Fibroblast of skin of right biceps (primary cell): ENCODE results near the gene TRPV2.
"Not testable (repeated sequence)": the region's sequence is repeated elsewhere in the genome, so short reads cannot be mapped to it uniquely, and the experiment has no call there.

Experiments used
- DNase-seq: peaks from one replicate; pipeline ENCODE4 v3.0.0-alpha.2; 2013

The TRPV2 gene

GRCh38 chr17:16438557-16439302, 23.4 kb downstream of the TRPV2 start:
- peak; percentile 100 for DNase-seq

GRCh38 chr17:16439303-16439791, 24.0 kb downstream of the TRPV2 start:
- no peak for DNase-seq

- DNase-seq, result peak; percentile 24
These were observed 24.5 kb downstream of the TRPV2 start for GRCh38 chr17:16439811-16440351.

GRCh38 chr17:16440354-16440753, 25.0 kb downstream of the TRPV2 start:
- DNase-seq, result not testable (repeated sequence)

GRCh38 chr17:16440901-16441629, 25.7 kb downstream of the TRPV2 start:
- peak; percentile 19 for DNase-seq

GRCh38 chr17:16442141-16442540, 26.8 kb downstream of the TRPV2 start:
- DNase-seq, result peak; percentile 48

GRCh38 chr17:16442594-16443510, 27.5 kb downstream of the TRPV2 start:
- no peak for DNase-seq

GRCh38 chr17:16443511-16444257, 28.3 kb downstream of the TRPV2 start:
- DNase-seq, result no peak

- DNase-seq, result peak; percentile 40
These were observed 29.0 kb downstream of the TRPV2 start for GRCh38 chr17:16444258-16444886.

- DNase-seq, result no peak
These were observed 31.1 kb downstream of the TRPV2 start for GRCh38 chr17:16446338-16446983.

GRCh38 chr17:16447676-16448075, 32.3 kb downstream of the TRPV2 start:
- DNase-seq, result no peak

GRCh38 chr17:16448490-16448889, 33.1 kb downstream of the TRPV2 start:
- DNase-seq, result no peak

GRCh38 chr17:16449121-16449570, 33.8 kb downstream of the TRPV2 start:
- peak; percentile 61 for DNase-seq

- DNase-seq, result no peak
These were observed 34.7 kb downstream of the TRPV2 start for GRCh38 chr17:16450028-16450427.

- DNase-seq, result not testable (repeated sequence)
These were observed 36.9 kb downstream of the TRPV2 start for GRCh38 chr17:16452268-16452667.

GRCh38 chr17:16453493-16453851, 38.1 kb downstream of the TRPV2 start:
- no peak for DNase-seq

- no peak for DNase-seq
These were observed 40.8 kb downstream of the TRPV2 start for GRCh38 chr17:16455997-16456741.

GRCh38 chr17:16456742-16457316, 41.5 kb downstream of the TRPV2 start:
- no peak for DNase-seq

- no peak for DNase-seq
These were observed 43.9 kb downstream of the TRPV2 start for GRCh38 chr17:16459271-16459670.
